Thoracic aorta (tissue), 2 donors: ENCODE data around the gene CECR2. TPM values are rescaled to one million over a fixed set of nuclear protein-coding genes. Genes with fewer than 3 reads are reported as not detected.

ENCODE experiments used
- ATAC-seq: fragments of 150-250 bp; one replicate; pipeline ENCODE4 v1.8.0; 2017; ENCODE audit warnings: low read depth; ENCODE audit not compliant: insufficient number of reproducible peaks, low FRiP score
- DNase-seq: peaks from one replicate; pipeline ENCODE4 v3.0.0-alpha.2; 2020; ENCODE audit warnings: low spot score
- H3K27ac ChIP-seq, 2 donors: fragments of 200-600 bp; sonication (generic); 1 replicate in 1 of 2; 2 replicates in 1 of 2; pipeline ENCODE4 v1.5.1; 2016; ENCODE audit warnings: mild to moderate bottlenecking in 2 of 2, moderate library complexity in 2 of 2
- H3K27me3 ChIP-seq: fragments of 200-600 bp; sonication (generic); replicated peaks from 2 replicates; pipeline ENCODE4 v1.6.0; 2016; ENCODE audit warnings: mild to moderate bottlenecking; ENCODE audit not compliant: insufficient read depth
- H3K36me3 ChIP-seq: fragments of 200-600 bp; sonication (generic); one replicate; pipeline ENCODE4 v1.5.1; 2016
- H3K4me1 ChIP-seq, 2 donors: fragments of 200-600 bp; sonication (generic); 1 replicate in 1 of 2; 2 replicates in 1 of 2; pipeline versions ENCODE4 v1.5.1 to v1.6.0; 2016; ENCODE audit warnings: low read depth in 2 of 2, mild to moderate bottlenecking in 1 of 2; ENCODE audit not compliant: control insufficient read depth in 1 of 2
- H3K4me3 ChIP-seq: fragments of 200-600 bp; sonication (generic); 2 replicates; pipeline ENCODE4 v1.5.1; 2016; ENCODE audit warnings: mild to moderate bottlenecking
- H3K9me3 ChIP-seq: fragments of 200-600 bp; sonication (generic); 2 replicates; pipeline ENCODE4 v1.5.1; 2016
- total RNA-seq, 2 donors: library from RNA; depleted of rRNA; stranded (reverse); fragments of >200 nt; gene quantifications; one replicate each; pipeline versions ENCODE4 v1.1.0 to v1.2.3, GENCODE V29; 2016
- TF ChIP-seq, protein P1 (sequence below): fragments of 200-600 bp; sonication (generic); IDR thresholded peaks from one replicate; pipeline ENCODE4 v1.5.1; 2019; ENCODE audit warnings: antibody characterized with exemption

Gene CECR2
- total RNA-seq, 2 donors from 2014 or later = 0.28 TPM; not detected in 1

GRCh38 chr22:17581631-17582030, 212.4 kb downstream of the CECR2 start:
- ATAC-seq = no peak
- no peak for DNase-seq

DNA sequence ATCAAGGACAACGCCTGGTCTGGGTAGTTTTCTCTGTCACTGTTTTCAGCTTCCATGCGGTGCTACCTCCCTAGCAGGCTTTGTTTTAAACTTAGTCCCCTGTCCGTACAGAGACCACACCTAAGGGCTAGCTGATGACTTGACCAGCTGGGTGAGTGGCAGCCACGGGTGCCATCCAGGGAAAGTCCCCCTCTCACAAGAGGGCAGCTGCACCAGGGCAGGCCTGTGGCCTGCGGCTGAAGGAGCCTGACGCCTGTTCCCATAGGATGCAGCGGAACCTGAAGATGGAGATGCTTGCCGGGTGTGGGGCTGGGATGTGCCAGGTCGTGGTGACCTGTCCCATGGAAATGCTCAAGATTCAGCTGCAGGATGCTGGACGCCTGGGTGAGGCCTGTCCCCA, 213.9 kb downstream of the CECR2 start:
- TF ChIP-seq, protein P1, sequence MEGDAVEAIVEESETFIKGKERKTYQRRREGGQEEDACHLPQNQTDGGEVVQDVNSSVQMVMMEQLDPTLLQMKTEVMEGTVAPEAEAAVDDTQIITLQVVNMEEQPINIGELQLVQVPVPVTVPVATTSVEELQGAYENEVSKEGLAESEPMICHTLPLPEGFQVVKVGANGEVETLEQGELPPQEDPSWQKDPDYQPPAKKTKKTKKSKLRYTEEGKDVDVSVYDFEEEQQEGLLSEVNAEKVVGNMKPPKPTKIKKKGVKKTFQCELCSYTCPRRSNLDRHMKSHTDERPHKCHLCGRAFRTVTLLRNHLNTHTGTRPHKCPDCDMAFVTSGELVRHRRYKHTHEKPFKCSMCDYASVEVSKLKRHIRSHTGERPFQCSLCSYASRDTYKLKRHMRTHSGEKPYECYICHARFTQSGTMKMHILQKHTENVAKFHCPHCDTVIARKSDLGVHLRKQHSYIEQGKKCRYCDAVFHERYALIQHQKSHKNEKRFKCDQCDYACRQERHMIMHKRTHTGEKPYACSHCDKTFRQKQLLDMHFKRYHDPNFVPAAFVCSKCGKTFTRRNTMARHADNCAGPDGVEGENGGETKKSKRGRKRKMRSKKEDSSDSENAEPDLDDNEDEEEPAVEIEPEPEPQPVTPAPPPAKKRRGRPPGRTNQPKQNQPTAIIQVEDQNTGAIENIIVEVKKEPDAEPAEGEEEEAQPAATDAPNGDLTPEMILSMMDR = no peak
- H3K4me3 ChIP-seq = no peak overlapping the region
- no peak for ATAC-seq
- H3K9me3 ChIP-seq = no peaks in the 10 kb centered on the region
- H3K27ac ChIP-seq = no peak overlapping the region
- DNase-seq = no peak
- no peaks in the 10 kb centered on the region for H3K36me3 ChIP-seq
- H3K4me1 ChIP-seq = no peaks in the 10 kb centered on the region
- no peaks in the 10 kb centered on the region for H3K27me3 ChIP-seq

More at GRCh38 chr22:17581631-17582030, 212.4 kb downstream of the CECR2 start:
- no peaks in the 10 kb centered on the region for H3K4me1 ChIP-seq
- no peaks in the 10 kb centered on the region for H3K36me3 ChIP-seq
- H3K4me3 ChIP-seq = no peak overlapping the region
- no peak overlapping the region for H3K27ac ChIP-seq
- H3K27me3 ChIP-seq = no peaks in the 10 kb centered on the region
- TF ChIP-seq, protein P1 = no peak
- H3K9me3 ChIP-seq = no peaks in the 10 kb centered on the region

DNA sequence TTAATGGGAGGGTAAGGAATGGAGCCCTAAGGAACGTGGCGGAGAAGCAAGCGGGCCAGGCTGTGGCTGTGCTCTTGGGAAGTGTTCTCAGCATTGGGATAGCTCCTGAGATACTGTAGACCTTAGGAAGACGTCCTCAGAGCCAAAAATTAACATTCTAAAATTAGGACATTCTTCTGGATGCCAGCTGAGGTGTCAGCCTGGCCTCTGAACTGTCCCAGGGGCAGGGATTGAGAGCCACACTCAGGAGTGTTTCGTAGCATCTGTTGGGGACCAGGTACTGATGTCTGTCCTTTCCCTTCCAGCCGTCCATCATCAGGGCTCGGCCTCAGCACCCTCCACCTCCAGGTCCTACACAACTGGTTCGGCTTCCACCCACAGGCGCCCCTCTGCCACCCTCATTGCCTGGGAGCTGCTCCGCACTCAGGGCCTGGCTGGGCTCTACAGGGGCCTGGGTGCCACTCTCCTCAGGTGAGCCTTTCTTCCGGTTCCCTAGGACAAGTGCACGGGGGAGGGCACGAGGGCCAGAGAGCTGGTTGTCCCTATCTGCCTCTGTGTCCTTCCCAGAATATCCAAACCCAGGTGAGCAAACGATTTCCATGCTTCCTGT, 217.7 kb downstream of the CECR2 start:
- H3K4me3 ChIP-seq = no peak overlapping the region
- no peak for DNase-seq
- H3K27me3 ChIP-seq = no peaks in the 10 kb centered on the region
- no peaks in the 10 kb centered on the region for H3K9me3 ChIP-seq
- H3K4me1 ChIP-seq = no peaks in the 10 kb centered on the region
- no peak for ATAC-seq
- TF ChIP-seq, protein P1 = no peak
- H3K27ac ChIP-seq = no peak overlapping the region
- peaks cover 7% of the 10 kb centered on the region for H3K36me3 ChIP-seq

DNA sequence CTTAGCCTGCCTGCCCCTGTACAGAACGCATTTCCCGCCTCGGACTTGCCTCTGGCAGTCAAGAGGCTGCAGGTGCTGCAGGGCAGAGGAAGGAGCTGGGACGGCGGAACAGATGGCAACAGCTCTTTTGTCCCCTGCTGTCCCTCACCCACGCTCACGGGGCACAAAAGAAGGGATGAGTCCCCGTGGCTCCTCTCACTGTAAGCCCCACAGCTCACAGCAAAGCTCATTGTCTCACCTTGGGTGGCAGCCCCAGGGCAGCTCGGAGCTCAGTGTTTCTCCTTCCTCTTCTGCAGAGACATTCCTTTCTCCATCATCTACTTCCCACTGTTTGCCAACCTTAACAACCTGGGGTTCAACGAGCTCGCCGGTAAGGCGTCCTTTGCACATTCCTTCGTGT, 218.4 kb downstream of the CECR2 start:
- TF ChIP-seq, protein P1 = no peak
- Histone ChIP-seq H3K9me3 (no peaks in the 10 kb centered on the region), H3K4me3 (no peak overlapping the region), H3K27ac (no peak overlapping the region), H3K36me3 (peaks cover 12% of the 10 kb centered on the region), H3K4me1 (no peaks in the 10 kb centered on the region), H3K27me3 (no peaks in the 10 kb centered on the region)
- DNase-seq (no peak), ATAC-seq (no peak)

DNA sequence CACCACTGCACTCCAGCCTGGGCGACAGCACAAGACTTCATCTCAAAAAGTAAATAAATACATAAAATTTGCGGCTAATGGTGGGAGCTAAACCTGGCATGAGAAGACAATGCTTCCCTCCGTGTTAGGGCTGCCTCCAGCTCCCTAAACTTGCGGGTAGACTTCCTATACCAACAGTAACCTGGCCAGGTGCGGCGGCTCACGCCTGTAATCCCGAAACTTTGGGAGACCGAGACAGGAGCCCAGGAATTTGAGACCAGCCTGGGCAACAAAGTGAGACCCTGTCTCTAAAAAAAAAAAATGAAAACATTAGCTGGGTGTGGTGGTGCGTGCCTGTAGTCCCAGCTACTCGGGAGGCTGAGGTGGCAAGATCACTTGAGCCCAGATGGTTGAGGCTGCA, 219.3 kb downstream of the CECR2 start:
- TF ChIP-seq, protein P1 = no peak
- Histone ChIP-seq H3K4me1 (no peaks in the 10 kb centered on the region), H3K27me3 (no peaks in the 10 kb centered on the region), H3K9me3 (no peaks in the 10 kb centered on the region), H3K36me3 (peaks cover 18% of the 10 kb centered on the region), H3K4me3 (no peak overlapping the region), H3K27ac (no peak overlapping the region)
- DNase-seq (no peak), ATAC-seq (no peak)
